HepG2 (cell line): ENCODE data around the gene TRIO. TPM values are rescaled to one million over a fixed set of nuclear protein-coding genes. Genes with fewer than 3 reads are reported as not detected.

Experiments used
- ARID2 ChIP-seq: sonication (generic); formaldehyde crosslinking; IDR thresholded peaks from 2 replicates; pipeline ENCODE4 v1.8.1; 2022; ENCODE audit warnings: mild to moderate bottlenecking, missing genetic modification reagents, borderline replicate concordance
- CREB1 ChIP-seq, 2 experiments: fragments of 450-650 bp in 1 of 2; IDR thresholded peaks; 2 replicates each; pipeline ENCODE4 v1.6.1; 2016 to 2017; ENCODE audit warnings: control low read depth in 1 of 2, mild to moderate bottlenecking in 1 of 2, missing compliant biosample characterization in 1 of 2, missing genetic modification characterization in 1 of 2
- ELF3 ChIP-seq: IDR thresholded peaks from 2 replicates; pipeline ENCODE4 v1.6.1; 2016; ENCODE audit warnings: missing genetic modification reagents, missing compliant biosample characterization
- HOXA9 ChIP-seq: sonication (generic); formaldehyde crosslinking; IDR thresholded peaks from 2 replicates; pipeline ENCODE4 v1.8.1; 2022; ENCODE audit warnings: missing genetic modification reagents, mild to moderate bottlenecking, moderate library complexity, borderline replicate concordance
- ISL2 ChIP-seq: sonication (generic); formaldehyde crosslinking; IDR thresholded peaks from 2 replicates; pipeline ENCODE4 v1.5.0; 2020; ENCODE audit warnings: missing genetic modification reagents
- KDM3A ChIP-seq: IDR thresholded peaks from 2 replicates; pipeline ENCODE4 v1.6.1; 2018; ENCODE audit warnings: low read depth, missing compliant biosample characterization
- MXD4 ChIP-seq: IDR thresholded peaks from 2 replicates; pipeline ENCODE4 v1.6.1; 2016; ENCODE audit warnings: mild to moderate bottlenecking, missing biosample characterization, missing genetic modification reagents
- MXI1 ChIP-seq: IDR thresholded peaks from 3 replicates; pipeline ENCODE4 v1.6.1; 2012; ENCODE audit warnings: low read depth, low read length, inconsistent platforms, borderline replicate concordance
- MYC ChIP-seq: sonication (generic); formaldehyde crosslinking; IDR thresholded peaks from 2 replicates; pipeline ENCODE4 v1.9.0; 2021; ENCODE audit warnings: missing genetic modification reagents, borderline replicate concordance
- NPAS2 ChIP-seq: sonication (generic); formaldehyde crosslinking; IDR thresholded peaks from 2 replicates; pipeline ENCODE4 v1.8.0; 2022; ENCODE audit warnings: mild to moderate bottlenecking, missing genetic modification reagents, borderline replicate concordance
- PITX1 ChIP-seq: sonication (generic); formaldehyde crosslinking; IDR thresholded peaks from 2 replicates; pipeline ENCODE4 v1.5.1; 2020; ENCODE audit warnings: mild to moderate bottlenecking, missing genetic modification reagents
- POLR2AphosphoS5 ChIP-seq: IDR thresholded peaks from 2 replicates; pipeline ENCODE4 v1.6.1; 2012; ENCODE audit warnings: low read depth, low read length
- REL ChIP-seq: sonication (generic); formaldehyde crosslinking; conservative IDR thresholded peaks from 2 replicates; pipeline ENCODE4 v1.8.0; 2022; ENCODE audit warnings: mild to moderate bottlenecking, missing genetic modification reagents, moderate library complexity
- SCMH1 ChIP-seq: sonication (generic); formaldehyde crosslinking; IDR thresholded peaks from 2 replicates; pipeline ENCODE4 v1.9.0; 2021; ENCODE audit warnings: missing genetic modification reagents, mild to moderate bottlenecking, borderline replicate concordance
- SRSF4 ChIP-seq: fragments of 200-400 bp; formaldehyde crosslinking; IDR thresholded peaks from one replicate; pipeline ENCODE4 v1.6.1; 2018; ENCODE audit warnings: mild to moderate bottlenecking, low read depth, low read length, moderate library complexity; ENCODE audit not compliant: poor library complexity, severe bottlenecking
- STAG1 ChIP-seq: sonication (generic); formaldehyde crosslinking; IDR thresholded peaks from 2 replicates; pipeline ENCODE4 v1.4.0; 2020; ENCODE audit warnings: missing genetic modification reagents
- YEATS2 ChIP-seq: sonication (generic); formaldehyde crosslinking; IDR thresholded peaks from 2 replicates; pipeline ENCODE4 v1.4.0; 2020; ENCODE audit warnings: missing genetic modification reagents, borderline replicate concordance
- ZNF354B ChIP-seq: sonication (generic); formaldehyde crosslinking; IDR thresholded peaks from 2 replicates; pipeline ENCODE4 v1.8.0; 2022; ENCODE audit warnings: mild to moderate bottlenecking, missing genetic modification reagents
- ZNF414 ChIP-seq: sonication (generic); formaldehyde crosslinking; IDR thresholded peaks from 2 replicates; pipeline ENCODE4 v1.5.0; 2020; ENCODE audit warnings: missing genetic modification reagents
- ZNF580 ChIP-seq: IDR thresholded peaks from 2 replicates; pipeline ENCODE4 v1.6.1; 2016; ENCODE audit warnings: low read depth, borderline replicate concordance
- ZNF776 ChIP-seq: sonication (generic); formaldehyde crosslinking; IDR thresholded peaks from 2 replicates; pipeline ENCODE4 v1.4.0; 2020; ENCODE audit warnings: mild to moderate bottlenecking, missing genetic modification reagents
- polyA plus RNA-seq, 8 experiments: library from polyadenylated mRNA; depleted of rRNA in 3 of 8; stranded (reverse) in 7 of 8; unstranded in 1 of 8; fragments of >200 nt; fragmentation: Illumina TruSeq in 4 of 8; extraction: Trizol in 4 of 8; gene quantifications; 2 replicates each; pipeline versions ENCODE4 v1.2.1 to v1.2.3, GENCODE V29; 2011 to 2016; ENCODE audit warnings: low read depth in 4 of 8, missing spikeins in 1 of 8, mixed read lengths in 1 of 8; ENCODE audit not compliant: insufficient read depth in 1 of 8
- total RNA-seq, 5 experiments: library from RNA; depleted of rRNA; stranded (reverse); fragments of >200 nt; fragmentation: Illumina TruSeq; extraction: Trizol; gene quantifications; 2 replicates each; pipeline ENCODE4 v1.2.3, GENCODE V29; 2016; ENCODE audit warnings: low read depth in 1 of 5
- TF ChIP-seq, protein P1 (sequence below): sonication (generic); formaldehyde crosslinking; IDR thresholded peaks from 2 replicates; pipeline ENCODE4 v1.4.0; 2020; ENCODE audit warnings: missing genetic modification reagents, borderline replicate concordance
- TF ChIP-seq, protein P2 (sequence below): sonication (generic); formaldehyde crosslinking; IDR thresholded peaks from 2 replicates; pipeline ENCODE4 v1.5.0; 2020; ENCODE audit warnings: mild to moderate bottlenecking, missing genetic modification reagents, borderline replicate concordance

Gene TRIO
- total and polyA plus RNA-seq, 2 of the 13 experiments (the other 11 are each of a cell fraction or from before 2014, with no cell fraction given) = 45.2 to 45.9 TPM

DNA sequence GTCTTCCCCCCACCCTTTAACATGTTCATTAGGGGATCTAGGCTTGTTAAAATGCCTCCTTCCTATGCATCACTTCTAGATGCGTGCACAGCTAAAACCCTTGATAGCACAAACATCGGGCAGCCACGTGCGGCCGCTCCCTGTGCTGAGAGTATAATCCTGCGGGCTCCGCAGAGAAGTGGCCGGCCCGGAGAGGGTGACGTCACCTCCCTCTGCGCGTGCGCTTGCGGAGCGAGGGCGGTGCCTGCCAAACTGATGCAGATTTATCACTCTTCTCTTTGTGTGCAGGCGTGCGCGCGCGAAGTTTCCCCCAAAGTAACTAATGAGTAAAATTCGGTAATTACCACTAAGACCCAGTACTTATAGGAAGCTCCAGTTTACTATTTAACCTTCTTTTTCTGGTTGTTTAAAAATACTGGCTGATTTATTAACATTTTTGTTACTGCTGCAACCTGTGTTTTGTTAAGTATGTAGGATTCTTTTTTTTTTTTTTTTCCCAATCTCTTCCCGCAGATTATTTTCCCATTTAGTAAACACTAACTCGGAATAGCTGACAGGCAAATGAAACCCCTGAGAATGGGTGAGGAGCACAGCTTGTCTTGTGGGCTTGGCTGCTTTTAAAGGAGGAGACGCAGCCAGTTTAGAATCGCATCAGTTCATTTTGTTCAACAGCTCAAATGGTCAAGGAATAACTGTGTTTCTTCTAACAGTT is 121.6 kb downstream of the TRIO start (continued):
- TF ChIP-seq ARID2 (CRISPR knock-in tag) (no peak), NPAS2 (CRISPR knock-in tag) (no peak), ELF3 (CRISPR knock-in tag) (no peak), HOXA9 (no peak), CREB1 (IDR thresholded peaks at IDR 0.05) (peak; percentile 98), CREB1 (CRISPR knock-in tag; IDR thresholded peaks at IDR 0.05) (peak; percentile 89), SRSF4 (no peak), POLR2AphosphoS5 (0 out of 2 replicates have a peak, but pooled peaks have one; percentile 30), MXI1 (peak; percentile 94; the same call in 2 of the 3 replicates), MXD4 (CRISPR knock-in tag) (0 out of 2 replicates have a peak, but pooled peaks have one; percentile 48), ZNF354B (CRISPR knock-in tag) (no peak), PITX1 (CRISPR knock-in tag) (0 out of 2 replicates have a peak, but pooled peaks have one; percentile 40), ISL2 (CRISPR knock-in tag) (no peak), ZNF580 (0 out of 2 replicates have a peak, but pooled peaks have one; percentile 25), ZNF414 (CRISPR knock-in tag) (no peak), KDM3A (CRISPR knock-in tag) (no peak), STAG1 (CRISPR knock-in tag) (no peak), ZNF776 (CRISPR knock-in tag) (no peak), REL (CRISPR knock-in tag) (no peak), YEATS2 (CRISPR knock-in tag) (peak; percentile 54; the same call in 1 of the 2 replicates), SCMH1 (no peak), MYC (CRISPR knock-in tag) (peak; percentile 92)
- TF ChIP-seq, protein P1, sequence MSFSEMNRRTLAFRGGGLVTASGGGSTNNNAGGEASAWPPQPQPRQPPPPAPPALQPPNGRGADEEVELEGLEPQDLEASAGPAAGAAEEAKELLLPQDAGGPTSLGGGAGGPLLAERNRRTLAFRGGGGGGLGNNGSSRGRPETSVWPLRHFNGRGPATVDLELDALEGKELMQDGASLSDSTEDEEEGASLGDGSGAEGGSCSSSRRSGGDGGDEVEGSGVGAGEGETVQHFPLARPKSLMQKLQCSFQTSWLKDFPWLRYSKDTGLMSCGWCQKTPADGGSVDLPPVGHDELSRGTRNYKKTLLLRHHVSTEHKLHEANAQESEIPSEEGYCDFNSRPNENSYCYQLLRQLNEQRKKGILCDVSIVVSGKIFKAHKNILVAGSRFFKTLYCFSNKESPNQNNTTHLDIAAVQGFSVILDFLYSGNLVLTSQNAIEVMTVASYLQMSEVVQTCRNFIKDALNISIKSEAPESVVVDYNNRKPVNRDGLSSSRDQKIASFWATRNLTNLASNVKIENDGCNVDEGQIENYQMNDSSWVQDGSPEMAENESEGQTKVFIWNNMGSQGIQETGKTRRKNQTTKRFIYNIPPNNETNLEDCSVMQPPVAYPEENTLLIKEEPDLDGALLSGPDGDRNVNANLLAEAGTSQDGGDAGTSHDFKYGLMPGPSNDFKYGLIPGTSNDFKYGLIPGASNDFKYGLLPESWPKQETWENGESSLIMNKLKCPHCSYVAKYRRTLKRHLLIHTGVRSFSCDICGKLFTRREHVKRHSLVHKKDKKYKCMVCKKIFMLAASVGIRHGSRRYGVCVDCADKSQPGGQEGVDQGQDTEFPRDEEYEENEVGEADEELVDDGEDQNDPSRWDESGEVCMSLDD (CRISPR knock-in tag) = no peak
- TF ChIP-seq, protein P2, sequence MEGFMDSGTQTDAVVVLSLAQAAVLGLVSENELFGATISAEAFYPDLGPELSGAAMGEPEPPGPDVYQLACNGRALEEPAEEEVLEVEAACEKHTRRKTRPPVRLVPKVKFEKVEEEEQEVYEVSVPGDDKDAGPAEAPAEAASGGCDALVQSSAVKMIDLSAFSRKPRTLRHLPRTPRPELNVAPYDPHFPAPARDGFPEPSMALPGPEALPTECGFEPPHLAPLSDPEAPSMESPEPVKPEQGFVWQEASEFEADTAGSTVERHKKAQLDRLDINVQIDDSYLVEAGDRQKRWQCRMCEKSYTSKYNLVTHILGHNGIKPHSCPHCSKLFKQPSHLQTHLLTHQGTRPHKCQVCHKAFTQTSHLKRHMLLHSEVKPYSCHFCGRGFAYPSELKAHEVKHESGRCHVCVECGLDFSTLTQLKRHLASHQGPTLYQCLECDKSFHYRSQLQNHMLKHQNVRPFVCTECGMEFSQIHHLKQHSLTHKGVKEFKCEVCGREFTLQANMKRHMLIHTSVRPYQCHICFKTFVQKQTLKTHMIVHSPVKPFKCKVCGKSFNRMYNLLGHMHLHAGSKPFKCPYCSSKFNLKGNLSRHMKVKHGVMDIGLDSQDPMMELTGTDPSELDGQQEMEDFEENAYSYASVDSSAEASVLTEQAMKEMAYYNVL (CRISPR knock-in tag) = no peak
